ENCODE measurements around the gene SYN1.

GRCh38 chrX:47644557-47645091 is 25.0 kb upstream of the SYN1 start:
- TF ChIP-seq REST (IDR thresholded peaks at IDR 0.05; ENCODE audit: borderline replicate concordance) (no peak), EP300 (conservative IDR thresholded peaks at IDR 0.05; ENCODE audit: poor library complexity, severe bottlenecking) (no peak)
